ENCODE measurements around the gene SLC38A11. TPM values are rescaled to one million over a fixed set of nuclear protein-coding genes. Genes with fewer than 3 reads are reported as not detected.

Gene SLC38A11
- total and polyA plus RNA-seq, 2 donors (not counting 1 experiment from before 2014, with no cell fraction given) = 0.50 to 1.1 TPM

DNA sequence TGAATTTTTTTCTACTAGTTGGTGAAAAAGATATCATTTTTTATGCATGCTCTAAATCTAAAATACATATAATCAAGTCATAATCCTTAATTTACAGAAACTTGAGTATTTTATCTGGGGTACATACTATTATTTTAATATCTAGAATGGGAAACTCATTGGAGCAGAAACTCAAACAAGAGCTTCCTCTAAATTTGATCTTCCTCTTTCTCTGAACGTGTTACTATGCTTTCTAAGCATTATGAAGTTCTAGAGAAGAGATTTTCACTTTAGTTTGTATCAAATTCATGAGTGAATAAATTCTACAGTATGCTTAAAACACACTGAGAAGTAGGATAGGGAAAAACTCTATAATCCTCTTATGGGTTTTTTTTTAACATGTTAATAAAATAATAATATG, 20.6 kb upstream of the SLC38A11 start:
- Histone ChIP-seq H3K4me1 (ENCODE audit: control insufficient read depth, extremely low read depth, insufficient read depth, low read length) (peaks cover 3% of the 10 kb centered on the region), H3K27ac (ENCODE audit: insufficient read depth, low read length) (no peak overlapping the region), H3K4me3 (replicated peaks in 1 of 4; ENCODE audit: control extremely low read depth in 1 of 4, insufficient read depth in 1 of 4, low read depth in 3 of 4, low read length in 4 of 4) (no peak overlapping the region), H3K27me3 (ENCODE audit: control insufficient read depth, insufficient read depth, low read length) (no peaks in the 10 kb centered on the region), H3K79me2 (ENCODE audit: control insufficient read depth, insufficient read depth, low read length) (no peaks in the 10 kb centered on the region), H3K36me3 (ENCODE audit: control insufficient read depth, insufficient read depth, low read length) (no peaks in the 10 kb centered on the region), H4K20me1 (ENCODE audit: control insufficient read depth, extremely low read depth, insufficient read depth, low read length) (no peaks in the 10 kb centered on the region), H3K4me2 (ENCODE audit: extremely low read depth, insufficient read depth, low read length) (no peak overlapping the region), H2AFZ (ENCODE audit: low read length) (no peak overlapping the region), H3K9ac (ENCODE audit: insufficient read depth, low read length) (no peak overlapping the region), H3K9me3 (ENCODE audit: control insufficient read depth, insufficient read depth, low read depth, low read length) (no peaks in the 10 kb centered on the region)
- DNase-seq (ENCODE audit: low read depth in 2 of 2) = no peak
- TF ChIP-seq, protein P1, sequence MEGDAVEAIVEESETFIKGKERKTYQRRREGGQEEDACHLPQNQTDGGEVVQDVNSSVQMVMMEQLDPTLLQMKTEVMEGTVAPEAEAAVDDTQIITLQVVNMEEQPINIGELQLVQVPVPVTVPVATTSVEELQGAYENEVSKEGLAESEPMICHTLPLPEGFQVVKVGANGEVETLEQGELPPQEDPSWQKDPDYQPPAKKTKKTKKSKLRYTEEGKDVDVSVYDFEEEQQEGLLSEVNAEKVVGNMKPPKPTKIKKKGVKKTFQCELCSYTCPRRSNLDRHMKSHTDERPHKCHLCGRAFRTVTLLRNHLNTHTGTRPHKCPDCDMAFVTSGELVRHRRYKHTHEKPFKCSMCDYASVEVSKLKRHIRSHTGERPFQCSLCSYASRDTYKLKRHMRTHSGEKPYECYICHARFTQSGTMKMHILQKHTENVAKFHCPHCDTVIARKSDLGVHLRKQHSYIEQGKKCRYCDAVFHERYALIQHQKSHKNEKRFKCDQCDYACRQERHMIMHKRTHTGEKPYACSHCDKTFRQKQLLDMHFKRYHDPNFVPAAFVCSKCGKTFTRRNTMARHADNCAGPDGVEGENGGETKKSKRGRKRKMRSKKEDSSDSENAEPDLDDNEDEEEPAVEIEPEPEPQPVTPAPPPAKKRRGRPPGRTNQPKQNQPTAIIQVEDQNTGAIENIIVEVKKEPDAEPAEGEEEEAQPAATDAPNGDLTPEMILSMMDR (conservative IDR thresholded peaks at IDR 0.05 in 1 of 2, IDR thresholded peaks at IDR 0.05 in 1 of 2; ENCODE audit: low read depth in 1 of 2, low read length in 2 of 2) = no peak
- TF ChIP-seq EZH2 (IDR thresholded peaks at IDR 0.05; ENCODE audit: low read length, missing control alignments) = no peak

DNA sequence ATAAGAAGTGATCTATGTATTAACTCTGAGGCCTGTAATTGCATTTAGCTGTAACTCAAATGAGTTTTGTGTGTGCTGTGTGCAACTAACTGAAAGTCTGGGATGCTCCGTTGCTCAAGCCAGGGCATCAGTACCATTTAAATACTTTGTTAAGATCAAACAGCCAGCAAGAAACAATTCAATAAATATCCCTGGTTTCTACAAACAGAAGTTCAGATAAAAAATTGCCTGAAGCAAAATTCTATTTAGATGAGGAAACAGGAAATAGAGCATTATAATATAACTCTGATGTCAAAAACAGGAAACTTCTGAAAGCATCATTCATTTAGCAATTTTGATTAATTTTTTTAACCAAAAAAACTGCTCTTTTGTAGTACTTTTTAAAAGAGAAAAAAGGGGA, 18.9 kb upstream of the SLC38A11 start:
- TF ChIP-seq, protein P1 (conservative IDR thresholded peaks at IDR 0.05 in 1 of 2, IDR thresholded peaks at IDR 0.05 in 1 of 2; ENCODE audit: low read depth in 1 of 2, low read length in 2 of 2) = no peak
- TF ChIP-seq EZH2 (IDR thresholded peaks at IDR 0.05; ENCODE audit: low read length, missing control alignments) = no peak
- DNase-seq (ENCODE audit: low read depth in 2 of 2) = no peak
- no peak overlapping the region for H3K9ac ChIP-seq (ENCODE audit: insufficient read depth, low read length)
- H3K4me3 ChIP-seq (replicated peaks in 1 of 4; ENCODE audit: control extremely low read depth in 1 of 4, insufficient read depth in 1 of 4, low read depth in 3 of 4, low read length in 4 of 4) = no peak overlapping the region
- H4K20me1 ChIP-seq (ENCODE audit: control insufficient read depth, extremely low read depth, insufficient read depth, low read length) = no peaks in the 10 kb centered on the region
- no peak overlapping the region for H2AFZ ChIP-seq (ENCODE audit: low read length)
- no peaks in the 10 kb centered on the region for H3K79me2 ChIP-seq (ENCODE audit: control insufficient read depth, insufficient read depth, low read length)
- H3K36me3 ChIP-seq (ENCODE audit: control insufficient read depth, insufficient read depth, low read length) = no peaks in the 10 kb centered on the region
- no peak overlapping the region for H3K27ac ChIP-seq (ENCODE audit: insufficient read depth, low read length)
- no peak overlapping the region for H3K4me2 ChIP-seq (ENCODE audit: extremely low read depth, insufficient read depth, low read length)
- no peaks in the 10 kb centered on the region for H3K9me3 ChIP-seq (ENCODE audit: control insufficient read depth, insufficient read depth, low read depth, low read length)
- H3K27me3 ChIP-seq (ENCODE audit: control insufficient read depth, insufficient read depth, low read length) = no peaks in the 10 kb centered on the region
- no peaks in the 10 kb centered on the region for H3K4me1 ChIP-seq (ENCODE audit: control insufficient read depth, extremely low read depth, insufficient read depth, low read length)

DNA sequence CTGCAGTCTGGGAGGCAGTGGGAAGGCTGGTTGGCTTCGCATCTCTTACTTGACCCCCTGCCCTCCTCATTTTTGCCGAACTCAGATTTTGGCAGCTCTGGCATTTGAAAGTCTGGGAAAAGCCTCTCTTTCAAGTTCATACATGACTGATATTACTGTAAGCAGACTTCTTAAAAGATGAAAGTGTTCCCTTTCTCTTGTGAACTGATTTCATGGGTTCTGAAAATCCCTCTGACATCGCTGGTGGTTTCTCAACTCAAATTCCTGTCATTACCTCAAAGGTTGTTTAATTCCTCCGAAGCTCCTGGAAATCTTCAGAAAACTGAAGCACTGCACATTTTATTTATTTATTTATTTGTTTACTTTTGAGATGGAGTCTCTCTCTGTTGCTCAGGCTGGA, 16.9 kb upstream of the SLC38A11 start:
- no peaks in the 10 kb centered on the region for H3K36me3 ChIP-seq (ENCODE audit: control insufficient read depth, insufficient read depth, low read length)
- no peak overlapping the region for H2AFZ ChIP-seq (ENCODE audit: low read length)
- no peak overlapping the region for H3K4me3 ChIP-seq (replicated peaks in 1 of 4; ENCODE audit: control extremely low read depth in 1 of 4, insufficient read depth in 1 of 4, low read depth in 3 of 4, low read length in 4 of 4)
- H3K4me2 ChIP-seq (ENCODE audit: extremely low read depth, insufficient read depth, low read length) = no peak overlapping the region
- H3K79me2 ChIP-seq (ENCODE audit: control insufficient read depth, insufficient read depth, low read length) = no peaks in the 10 kb centered on the region
- H3K4me1 ChIP-seq (ENCODE audit: control insufficient read depth, extremely low read depth, insufficient read depth, low read length) = no peaks in the 10 kb centered on the region
- TF ChIP-seq EZH2 (IDR thresholded peaks at IDR 0.05; ENCODE audit: low read length, missing control alignments) = no peak
- TF ChIP-seq, protein P1 (conservative IDR thresholded peaks at IDR 0.05 in 1 of 2, IDR thresholded peaks at IDR 0.05 in 1 of 2; ENCODE audit: low read depth in 1 of 2, low read length in 2 of 2) = no peak
- no peaks in the 10 kb centered on the region for H3K9me3 ChIP-seq (ENCODE audit: control insufficient read depth, insufficient read depth, low read depth, low read length)
- no peaks in the 10 kb centered on the region for H4K20me1 ChIP-seq (ENCODE audit: control insufficient read depth, extremely low read depth, insufficient read depth, low read length)
- peak in 1 of 2 donors; percentile 17 for DNase-seq (ENCODE audit: low read depth in 2 of 2)
- no peak overlapping the region for H3K9ac ChIP-seq (ENCODE audit: insufficient read depth, low read length)
- no peaks in the 10 kb centered on the region for H3K27me3 ChIP-seq (ENCODE audit: control insufficient read depth, insufficient read depth, low read length)
- H3K27ac ChIP-seq (ENCODE audit: insufficient read depth, low read length) = no peak overlapping the region

Measured in fibroblast of lung (primary cell).